Chondrocyte (in vitro differentiated cells): Measurements from ENCODE around the gene BACE1-AS. TPM values are rescaled to one million over a fixed set of nuclear protein-coding genes. Genes with fewer than 3 reads are reported as not detected.
"Not testable (repeated sequence)": the region's sequence is repeated elsewhere in the genome, so short reads cannot be mapped to it uniquely, and the experiment has no call there.

Experiments used
- DNase-seq: peaks from one replicate; pipeline ENCODE4 v3.0.0; 2021; ENCODE audit warnings: mixed read lengths, low spot score
- H3K27ac Mint-ChIP-seq: one replicate; pipeline ENCODE4 v1.8.0; 2021; ENCODE audit warnings: mild to moderate bottlenecking, moderate library complexity, mixed read lengths; ENCODE audit not compliant: unreplicated experiment
- H3K27me3 Mint-ChIP-seq: 2 replicates; pipeline ENCODE4 v1.8.0; 2021; ENCODE audit warnings: low read depth, mixed read lengths
- H3K36me3 Mint-ChIP-seq: 2 replicates; pipeline ENCODE4 v1.8.0; 2021; ENCODE audit warnings: low read depth, mixed read lengths
- H3K4me1 Mint-ChIP-seq: 2 replicates; pipeline ENCODE4 v1.8.0; 2021; ENCODE audit warnings: low read depth, mild to moderate bottlenecking, mixed read lengths
- H3K4me3 Mint-ChIP-seq: one replicate; pipeline ENCODE4 v1.8.0; 2021; ENCODE audit warnings: mild to moderate bottlenecking, moderate library complexity, mixed read lengths; ENCODE audit not compliant: unreplicated experiment
- H3K9me3 Mint-ChIP-seq: 2 replicates; pipeline ENCODE4 v1.8.0; 2021; ENCODE audit warnings: low read depth, mixed read lengths
- total RNA-seq: library from RNA; stranded (reverse); gene quantifications from 3 replicates; pipeline ENCODE4 v1.2.1, GENCODE V29; 2021
- TF ChIP-seq, protein P1 (sequence below): fragments of 200-600 bp; sonication (generic); IDR thresholded peaks from 2 replicates; pipeline ENCODE4 v1.5.0; 2021; ENCODE audit warnings: antibody characterized with exemption, mild to moderate bottlenecking, moderate library complexity

Gene BACE1-AS
- total RNA-seq, 1 donor from 2014 or later, result 6.4 TPM

DNA sequence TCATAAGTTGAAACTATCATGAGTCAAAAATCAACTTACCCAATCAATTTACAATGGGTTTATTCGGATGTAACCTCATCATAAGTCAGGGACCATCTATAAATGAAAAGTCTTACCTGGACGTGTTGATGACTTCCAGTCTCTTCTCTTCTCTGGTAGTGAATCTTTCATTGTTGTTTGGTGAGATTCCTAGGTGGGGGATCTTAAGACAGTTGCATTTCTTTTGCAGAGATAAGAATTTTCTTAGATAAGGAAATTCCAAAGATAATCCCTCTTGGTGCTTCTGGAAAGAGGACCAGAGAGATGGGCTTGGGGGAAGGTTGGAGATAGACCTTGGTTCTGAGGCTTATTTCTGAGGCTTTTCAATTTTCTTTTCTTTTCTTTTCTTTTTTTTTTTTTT, 21.3 kb upstream of the BACE1-AS start:
- H3K4me3 Mint-ChIP-seq, result no peak overlapping the region
- no peaks in the 10 kb centered on the region for H3K27me3 Mint-ChIP-seq
- TF ChIP-seq, protein P1, sequence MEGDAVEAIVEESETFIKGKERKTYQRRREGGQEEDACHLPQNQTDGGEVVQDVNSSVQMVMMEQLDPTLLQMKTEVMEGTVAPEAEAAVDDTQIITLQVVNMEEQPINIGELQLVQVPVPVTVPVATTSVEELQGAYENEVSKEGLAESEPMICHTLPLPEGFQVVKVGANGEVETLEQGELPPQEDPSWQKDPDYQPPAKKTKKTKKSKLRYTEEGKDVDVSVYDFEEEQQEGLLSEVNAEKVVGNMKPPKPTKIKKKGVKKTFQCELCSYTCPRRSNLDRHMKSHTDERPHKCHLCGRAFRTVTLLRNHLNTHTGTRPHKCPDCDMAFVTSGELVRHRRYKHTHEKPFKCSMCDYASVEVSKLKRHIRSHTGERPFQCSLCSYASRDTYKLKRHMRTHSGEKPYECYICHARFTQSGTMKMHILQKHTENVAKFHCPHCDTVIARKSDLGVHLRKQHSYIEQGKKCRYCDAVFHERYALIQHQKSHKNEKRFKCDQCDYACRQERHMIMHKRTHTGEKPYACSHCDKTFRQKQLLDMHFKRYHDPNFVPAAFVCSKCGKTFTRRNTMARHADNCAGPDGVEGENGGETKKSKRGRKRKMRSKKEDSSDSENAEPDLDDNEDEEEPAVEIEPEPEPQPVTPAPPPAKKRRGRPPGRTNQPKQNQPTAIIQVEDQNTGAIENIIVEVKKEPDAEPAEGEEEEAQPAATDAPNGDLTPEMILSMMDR, result no peak
- H3K4me1 Mint-ChIP-seq, result peaks cover 9% of the 10 kb centered on the region
- peaks cover 7% of the 10 kb centered on the region for H3K9me3 Mint-ChIP-seq
- no peak for DNase-seq
- H3K27ac Mint-ChIP-seq, result no peak overlapping the region
- peaks cover 13% of the 10 kb centered on the region for H3K36me3 Mint-ChIP-seq

DNA sequence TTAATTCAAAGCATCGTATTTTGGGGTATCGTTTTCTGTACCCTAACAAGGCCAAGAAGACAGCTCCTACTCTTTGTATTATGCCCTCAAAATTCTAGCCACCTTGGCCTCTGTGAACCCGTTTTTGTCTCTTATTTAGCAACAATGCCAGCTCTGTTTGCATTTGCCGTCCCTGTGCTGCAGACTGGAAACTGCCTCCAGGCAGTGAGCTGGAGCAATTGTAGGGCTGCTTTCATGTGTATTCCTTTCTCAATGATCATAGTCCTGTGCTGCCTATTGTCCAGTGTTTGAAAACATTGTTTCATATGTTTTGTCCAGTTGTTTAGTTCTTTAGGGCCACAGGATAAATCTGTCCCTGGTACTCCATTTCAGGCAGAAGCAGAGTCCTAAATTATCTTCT, 19.9 kb upstream of the BACE1-AS start:
- TF ChIP-seq, protein P1, result no peak
- H3K9me3 Mint-ChIP-seq, result peaks cover 7% of the 10 kb centered on the region
- peaks cover 9% of the 10 kb centered on the region for H3K4me1 Mint-ChIP-seq
- H3K27ac Mint-ChIP-seq, result no peak overlapping the region
- no peak for DNase-seq
- no peak overlapping the region for H3K4me3 Mint-ChIP-seq
- peaks cover 21% of the 10 kb centered on the region for H3K36me3 Mint-ChIP-seq
- no peaks in the 10 kb centered on the region for H3K27me3 Mint-ChIP-seq

DNA sequence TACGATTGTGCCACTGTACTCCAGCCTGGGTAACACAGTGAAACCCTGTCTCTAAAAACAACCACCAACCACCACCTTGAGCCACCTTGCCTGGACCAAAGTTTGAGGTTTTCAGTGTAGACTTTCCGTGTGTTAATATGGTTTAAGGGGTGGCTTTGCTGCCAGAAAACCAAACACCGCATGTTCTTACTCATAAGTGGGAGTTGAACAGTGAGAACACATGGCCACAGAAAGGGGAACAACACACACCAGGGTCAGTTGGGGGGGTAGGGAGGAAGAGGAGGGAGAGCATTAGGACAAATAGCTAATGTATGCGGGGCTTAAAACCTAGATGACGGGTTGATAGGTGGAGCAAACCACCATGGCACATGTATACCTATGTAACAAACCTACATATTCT, 19.0 kb upstream of the BACE1-AS start:
- H3K27ac Mint-ChIP-seq, H3K4me1 Mint-ChIP-seq, H3K27me3 Mint-ChIP-seq, DNase-seq, H3K4me3 Mint-ChIP-seq, H3K9me3 Mint-ChIP-seq: not testable (repeated sequence)
- H3K36me3 Mint-ChIP-seq, result peaks cover 19% of the 10 kb centered on the region

DNA sequence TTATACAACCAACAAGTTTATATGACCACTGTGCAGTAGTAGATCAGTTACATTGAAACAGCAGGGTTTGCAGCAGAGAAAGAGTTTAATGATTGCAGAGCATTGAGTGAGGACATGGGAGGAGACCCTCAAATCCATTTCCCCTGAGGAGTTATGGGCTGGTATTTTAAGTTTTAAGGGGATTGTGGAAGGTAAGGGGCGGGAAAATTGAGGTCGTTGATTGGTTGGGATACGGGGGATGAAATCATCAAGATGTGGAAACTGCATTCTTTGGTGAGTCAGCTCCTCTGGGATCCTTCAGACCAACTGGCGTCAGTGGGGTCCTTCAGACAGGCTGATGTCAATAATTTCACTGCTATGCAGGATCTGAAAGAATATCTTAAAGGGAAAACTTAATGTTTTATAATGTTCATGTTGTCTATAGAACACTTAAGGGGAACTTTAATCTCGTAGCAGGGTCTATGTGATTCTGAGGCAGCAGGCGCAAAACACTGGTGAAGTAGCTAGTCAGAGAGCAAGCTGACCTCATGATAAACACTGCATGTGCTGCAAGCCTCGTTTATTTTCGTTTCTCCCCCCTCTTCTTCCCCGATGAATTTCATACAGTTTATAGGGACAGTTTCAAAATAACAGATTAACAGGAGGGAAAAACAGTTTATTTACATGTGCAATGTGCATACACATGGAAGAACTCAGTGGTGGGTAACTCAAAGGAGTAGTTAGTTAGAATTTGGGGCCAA, 17.4 kb upstream of the BACE1-AS start:
- peaks cover 7% of the 10 kb centered on the region for H3K9me3 Mint-ChIP-seq
- no peaks in the 10 kb centered on the region for H3K27me3 Mint-ChIP-seq
- TF ChIP-seq, protein P1, result no peak
- no peak for DNase-seq
- no peak overlapping the region for H3K4me3 Mint-ChIP-seq
- peaks cover 18% of the 10 kb centered on the region for H3K36me3 Mint-ChIP-seq
- peak overlapping the region; percentile 64 for H3K27ac Mint-ChIP-seq
- H3K4me1 Mint-ChIP-seq, result peaks cover 9% of the 10 kb centered on the region

DNA sequence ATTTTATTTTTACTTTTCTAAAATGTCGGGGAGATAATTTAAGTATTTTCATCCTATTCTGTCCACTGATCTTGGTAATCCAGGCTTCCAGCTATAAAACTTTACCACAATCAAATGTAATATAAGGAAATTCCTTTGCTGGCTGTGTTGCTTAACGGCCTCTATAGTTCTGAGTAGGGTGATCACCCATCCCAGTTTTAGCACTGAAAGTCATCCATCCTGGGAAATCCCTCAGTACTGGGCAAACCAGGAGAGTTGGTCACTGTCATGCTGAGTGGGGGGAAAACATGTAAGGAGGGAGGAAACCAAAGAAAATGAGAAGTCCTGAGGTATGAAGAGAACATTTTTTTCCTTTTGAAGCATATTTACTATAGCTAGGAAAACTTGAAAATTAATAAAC, 12.8 kb upstream of the BACE1-AS start:
- Mint-ChIP-seq H3K27ac (no peak overlapping the region), H3K36me3 (peaks cover 33% of the 10 kb centered on the region), H3K9me3 (peaks cover 3% of the 10 kb centered on the region), H3K4me1 (peaks cover 30% of the 10 kb centered on the region), H3K4me3 (no peak overlapping the region), H3K27me3 (no peaks in the 10 kb centered on the region)
- TF ChIP-seq, protein P1, result no peak
- no peak for DNase-seq
